Left cardiac atrium (tissue), 4 donors: ENCODE measurements around the gene DDX60. TPM values are rescaled to one million over a fixed set of nuclear protein-coding genes. Genes with fewer than 3 reads are reported as not detected.
A peak's percentile ranks its signal among the peaks of the same experiment; 100 is the strongest.
"Not testable (repeated sequence)": the region's sequence is repeated elsewhere in the genome, so short reads cannot be mapped to it uniquely, and the experiment has no call there.

Experiments used
- ATAC-seq, 2 donors: fragments of 200-7000 bp; cut with Tn5 transposase; one replicate each; pipeline ENCODE4 v1.9.1; 2020; ENCODE audit warnings: mild to moderate bottlenecking in 2 of 2, moderate library complexity in 2 of 2
- DNase-seq: peaks from one replicate; pipeline ENCODE4 v3.0.0-alpha.2; 2020
- intact Hi-C, 2 donors: fragments of 100-400 bp; cut with DNase I; formaldehyde crosslinking; loops; one replicate each; pipeline versions ENCODE4 v1.14.1 to v1.15.1; 2022 to 2023
- long read RNA-seq: library from polyadenylated mRNA; unstranded; transcript quantifications from one replicate; pipeline ENCODE4 v2.0.0, GENCODE V29; 2021
- total RNA-seq, 2 donors: library from RNA; stranded (reverse); fragmentation: NEBNext Ultra II Directional; extraction: Animal tissue kit (Norgen Biotek cat#: 25700); gene quantifications; one replicate each; pipeline ENCODE4 v1.2.1, GENCODE V29; 2021
- donor health status: DM: no; HTN: yes; CAD: no.
- donor health status: DM: no; HTN: yes; CAD: no; lungs with severe emphysema.
- donor health status: DM: yes; HTN: yes; CAD: no.
- donor health status: Dilated cardiomyopathy.

The DDX60 gene, protein sequence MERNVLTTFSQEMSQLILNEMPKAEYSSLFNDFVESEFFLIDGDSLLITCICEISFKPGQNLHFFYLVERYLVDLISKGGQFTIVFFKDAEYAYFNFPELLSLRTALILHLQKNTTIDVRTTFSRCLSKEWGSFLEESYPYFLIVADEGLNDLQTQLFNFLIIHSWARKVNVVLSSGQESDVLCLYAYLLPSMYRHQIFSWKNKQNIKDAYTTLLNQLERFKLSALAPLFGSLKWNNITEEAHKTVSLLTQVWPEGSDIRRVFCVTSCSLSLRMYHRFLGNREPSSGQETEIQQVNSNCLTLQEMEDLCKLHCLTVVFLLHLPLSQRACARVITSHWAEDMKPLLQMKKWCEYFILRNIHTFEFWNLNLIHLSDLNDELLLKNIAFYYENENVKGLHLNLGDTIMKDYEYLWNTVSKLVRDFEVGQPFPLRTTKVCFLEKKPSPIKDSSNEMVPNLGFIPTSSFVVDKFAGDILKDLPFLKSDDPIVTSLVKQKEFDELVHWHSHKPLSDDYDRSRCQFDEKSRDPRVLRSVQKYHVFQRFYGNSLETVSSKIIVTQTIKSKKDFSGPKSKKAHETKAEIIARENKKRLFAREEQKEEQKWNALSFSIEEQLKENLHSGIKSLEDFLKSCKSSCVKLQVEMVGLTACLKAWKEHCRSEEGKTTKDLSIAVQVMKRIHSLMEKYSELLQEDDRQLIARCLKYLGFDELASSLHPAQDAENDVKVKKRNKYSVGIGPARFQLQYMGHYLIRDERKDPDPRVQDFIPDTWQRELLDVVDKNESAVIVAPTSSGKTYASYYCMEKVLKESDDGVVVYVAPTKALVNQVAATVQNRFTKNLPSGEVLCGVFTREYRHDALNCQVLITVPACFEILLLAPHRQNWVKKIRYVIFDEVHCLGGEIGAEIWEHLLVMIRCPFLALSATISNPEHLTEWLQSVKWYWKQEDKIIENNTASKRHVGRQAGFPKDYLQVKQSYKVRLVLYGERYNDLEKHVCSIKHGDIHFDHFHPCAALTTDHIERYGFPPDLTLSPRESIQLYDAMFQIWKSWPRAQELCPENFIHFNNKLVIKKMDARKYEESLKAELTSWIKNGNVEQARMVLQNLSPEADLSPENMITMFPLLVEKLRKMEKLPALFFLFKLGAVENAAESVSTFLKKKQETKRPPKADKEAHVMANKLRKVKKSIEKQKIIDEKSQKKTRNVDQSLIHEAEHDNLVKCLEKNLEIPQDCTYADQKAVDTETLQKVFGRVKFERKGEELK (N-terminal part only)
- 10 to 100 TPM in 1 of 2 donors, 1 to 10 TPM in 1; 6.8 to 11.2 TPM for total RNA-seq
- long read RNA-seq, full-length matches to known transcripts = 1 of 7 reads
- long read RNA-seq, partial matches to known transcripts = 6 of 7 reads
- long read RNA-seq, other reads (novel, unspliced or antisense) = 0 of 7 reads

DNA sequence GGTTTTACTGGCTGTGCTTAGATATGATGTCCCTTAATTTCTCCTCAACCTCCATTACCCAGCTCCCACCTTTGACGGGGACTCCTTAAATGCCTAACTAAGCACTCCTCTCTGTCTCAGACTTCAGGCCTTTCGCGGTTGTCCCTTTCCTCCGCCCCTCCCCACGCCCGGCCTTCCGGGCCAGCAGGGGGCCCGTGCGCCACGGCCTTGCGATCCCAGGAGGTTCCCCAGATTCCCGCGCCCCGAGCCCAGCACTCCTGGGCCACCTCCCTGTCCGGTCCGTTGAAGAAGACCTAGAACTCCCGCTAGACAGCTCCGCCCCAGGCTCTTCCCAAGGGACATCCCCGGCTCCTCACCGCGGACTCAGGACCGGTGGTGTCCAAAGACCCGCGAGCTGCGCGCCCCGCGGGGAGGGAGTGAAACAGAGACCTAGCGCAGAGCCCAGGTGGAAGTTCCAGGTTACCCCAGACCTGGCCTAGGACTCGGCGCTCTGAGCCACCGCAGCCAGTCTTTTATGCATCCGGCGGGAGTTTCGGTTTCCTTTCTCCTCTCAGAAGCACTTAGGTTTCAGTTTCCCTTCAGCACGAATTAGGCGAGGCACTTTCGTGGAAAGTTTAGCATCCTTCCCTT is at the start of gene DDX60:
Gene DDX60, minus strand, starts transcription at position 487 of the 630 bp plus-strand sequence. CDS start 7,493 bp downstream, outside the sequence.
- intact Hi-C loops = loop anchor here in 1 of 2 donors (2.0 to 10.0 kb wide), 2 partner anchors 92 to 166 kb away; partner anchors contain the start of gene DDX60L
- DNase-seq (peak; percentile 81), ATAC-seq (peak; percentile 95 to 96)

DNA sequence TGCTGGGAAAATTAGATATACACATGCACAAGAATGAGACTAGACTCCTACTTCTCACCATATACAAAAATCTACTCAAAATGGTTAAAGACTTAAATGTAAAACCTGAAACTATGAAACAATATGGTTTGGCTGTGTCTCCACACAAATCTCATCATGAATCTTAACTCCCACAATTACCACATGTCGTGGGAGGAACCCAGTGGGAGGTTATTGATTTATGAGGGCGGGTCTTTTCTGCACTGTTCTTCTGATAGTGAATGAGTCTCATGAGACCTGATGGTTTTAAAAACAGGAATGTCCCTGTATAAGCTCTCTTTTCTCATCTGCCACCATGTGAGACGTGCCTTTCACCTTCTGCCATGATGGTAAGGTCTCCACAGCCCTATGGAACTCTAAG is 48.5 kb upstream of the DDX60 start:
- intact Hi-C loops = no loop called here
- no peak for ATAC-seq
- no peak for DNase-seq

DNA sequence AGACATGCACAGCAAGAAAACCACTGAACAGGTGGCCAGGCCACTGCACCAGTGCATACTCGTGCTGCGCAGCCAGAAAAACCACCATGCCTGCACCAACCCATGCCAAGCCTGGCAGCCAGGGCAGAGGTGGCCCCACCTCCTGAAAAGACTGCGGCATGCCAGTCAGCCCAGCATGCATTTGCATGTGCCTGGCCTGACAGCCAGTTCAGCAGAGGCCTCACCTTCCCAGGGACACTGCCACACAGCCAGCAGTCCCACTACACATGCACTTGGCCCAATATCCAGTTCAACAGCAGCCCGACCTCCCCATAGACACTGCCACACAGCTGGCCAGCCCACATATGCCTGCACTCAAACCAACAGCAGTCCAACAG is 43.5 kb upstream of the DDX60 start:
- intact Hi-C loops = no loop called here
- ATAC-seq (no peak), DNase-seq (no peak)

DNA sequence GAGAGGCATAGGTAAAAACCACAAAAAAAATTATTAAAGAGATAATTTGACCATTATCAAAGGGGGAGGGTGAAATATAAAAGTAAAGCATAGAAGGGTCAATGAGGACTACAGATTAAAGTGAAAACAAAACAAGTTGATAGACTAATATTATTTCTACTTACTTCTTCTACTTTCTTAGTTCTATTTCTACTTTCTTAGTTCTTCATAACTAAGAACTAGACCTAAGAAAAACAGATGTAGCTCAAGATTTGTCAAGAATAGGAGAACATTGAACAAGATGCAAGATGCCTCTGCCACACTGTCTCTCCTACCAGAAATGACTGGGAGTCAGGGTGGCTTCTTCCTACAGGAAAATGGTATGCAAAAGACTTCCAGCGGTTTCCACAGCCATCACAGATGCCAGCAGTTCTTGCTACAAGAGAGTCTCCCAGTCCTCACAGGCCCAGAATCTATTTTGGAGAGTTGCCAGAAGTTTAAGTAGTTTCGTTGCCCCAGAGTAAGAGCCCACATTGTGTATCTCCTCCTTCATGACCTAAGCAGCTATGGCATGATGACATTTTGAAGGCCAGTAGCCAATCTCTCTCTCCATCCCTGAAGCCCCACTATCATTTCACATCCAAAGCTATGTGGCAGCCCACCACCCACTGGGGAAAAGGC is 42.9 kb upstream of the DDX60 start:
- DNase-seq = no peak
- intact Hi-C loops = no loop called here
- no peak for ATAC-seq

DNA sequence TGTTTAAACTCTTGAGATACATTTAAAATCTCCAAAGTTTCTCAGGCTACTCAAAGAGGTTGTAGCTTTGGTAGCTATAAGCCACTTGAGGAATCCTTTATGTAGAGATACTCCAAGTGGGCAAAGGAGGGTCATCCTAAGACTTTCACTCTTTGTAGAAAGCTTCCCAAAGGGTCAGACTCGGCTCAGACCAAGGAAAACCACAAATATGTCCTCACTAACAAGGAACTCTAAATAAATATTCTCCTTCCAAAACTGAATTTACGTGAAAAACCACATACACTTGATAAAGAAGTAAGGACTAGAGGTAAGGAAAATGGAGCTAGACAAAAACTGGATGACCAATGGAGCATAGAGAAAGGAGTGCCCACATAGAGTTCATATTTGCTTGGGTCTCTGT is 41.7 kb upstream of the DDX60 start:
- ATAC-seq (no peak), DNase-seq (no peak)
- intact Hi-C loops = no loop called here

DNA sequence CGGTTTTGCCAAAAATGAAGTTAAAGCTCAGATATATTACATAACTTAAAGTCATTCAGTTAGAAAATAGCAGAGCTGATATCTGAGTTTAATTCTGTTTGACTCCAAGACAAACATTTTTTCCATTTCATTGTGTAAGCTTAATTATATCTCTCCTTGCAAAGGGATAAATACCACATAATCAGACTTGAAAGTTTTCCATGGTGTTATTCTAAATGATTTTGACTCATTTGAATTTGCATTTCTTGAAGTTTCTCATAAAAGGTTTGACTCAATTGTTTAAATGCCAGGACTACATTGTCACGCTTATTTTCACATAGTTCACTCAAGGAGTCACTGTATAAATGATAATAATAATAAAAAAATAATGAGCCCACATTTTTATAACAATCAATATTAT is 39.4 kb upstream of the DDX60 start:
- ATAC-seq = no peak
- intact Hi-C loops = no loop called here
- DNase-seq = no peak

DNA sequence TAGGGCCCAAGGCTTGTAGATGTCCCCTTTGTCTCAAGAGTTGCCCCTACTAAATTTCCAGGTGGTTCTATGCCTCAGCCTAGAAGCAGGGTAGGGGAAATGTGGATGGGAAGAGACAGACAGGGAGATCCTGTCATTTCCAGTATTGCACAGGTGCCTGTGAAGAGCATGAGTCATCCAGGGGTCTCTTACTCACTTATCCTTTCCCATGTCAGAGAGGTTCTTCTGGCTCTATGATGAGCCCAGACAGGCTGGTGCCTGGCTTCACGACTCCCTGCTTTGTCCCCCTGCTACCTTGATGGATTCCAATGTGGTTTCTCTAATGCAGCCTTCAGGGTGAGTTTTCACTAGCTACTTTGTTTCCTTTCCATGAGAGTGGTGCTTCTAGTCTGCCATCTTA is 35.2 kb upstream of the DDX60 start:
- intact Hi-C loops = no loop called here
- no peak for ATAC-seq

DNA sequence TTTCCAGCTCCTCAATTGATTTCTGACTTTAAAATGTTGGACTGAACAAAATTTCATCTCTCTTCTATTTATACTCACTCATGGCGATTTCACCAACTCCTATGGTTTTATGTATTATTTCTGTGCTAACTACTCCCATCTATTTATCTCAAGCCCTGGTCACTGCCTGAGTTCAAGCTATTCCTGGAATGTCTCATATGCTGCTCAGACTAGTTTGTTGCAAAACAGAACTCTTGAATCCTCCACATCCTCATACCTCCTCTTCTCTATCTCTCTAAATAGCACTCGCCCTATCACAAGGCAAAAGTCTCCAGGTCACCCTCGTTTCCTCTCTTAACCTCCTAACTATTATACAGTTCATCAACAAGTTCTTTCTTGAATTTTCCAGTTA is 19.0 kb upstream of the DDX60 start:
- DNase-seq (no peak), ATAC-seq (no peak)
- intact Hi-C loops = no loop called here

More for the DNA sequence above, 35.2 kb upstream of the DDX60 start:
- DNase-seq = no peak

DNA sequence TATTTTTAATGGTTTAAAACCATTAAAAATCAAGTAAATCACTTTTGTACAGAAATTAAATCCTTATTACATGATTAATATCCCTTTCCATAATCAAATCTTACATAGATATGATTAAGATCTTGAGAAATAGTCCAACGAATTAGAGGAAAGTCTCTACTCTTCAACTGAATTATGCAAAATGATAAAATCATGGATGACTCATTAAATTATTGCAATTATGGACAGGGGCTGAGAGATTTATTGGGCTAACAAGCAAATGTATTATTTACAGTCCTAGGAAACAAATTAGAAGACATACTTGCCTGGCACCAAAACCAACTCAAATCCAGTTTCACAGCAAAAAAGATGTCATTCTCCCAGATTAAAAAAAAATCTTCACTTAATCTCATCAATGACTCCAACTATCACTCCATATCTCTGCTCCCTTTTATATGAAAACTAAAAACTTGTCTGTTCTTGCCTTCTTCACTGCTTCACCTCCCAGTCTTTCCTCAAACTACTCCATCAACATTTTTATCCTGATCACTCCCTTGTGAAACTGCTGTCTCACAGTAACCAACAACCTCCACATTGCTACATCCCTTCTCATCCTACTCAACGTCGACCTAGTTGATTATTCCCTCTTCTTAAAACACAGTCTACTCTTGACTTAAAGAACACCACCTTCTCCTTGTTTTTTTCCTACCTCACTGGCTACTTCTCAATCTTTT is 18.4 kb upstream of the DDX60 start:
- DNase-seq = no peak
- intact Hi-C loops = no loop called here
- no peak for ATAC-seq

DNA sequence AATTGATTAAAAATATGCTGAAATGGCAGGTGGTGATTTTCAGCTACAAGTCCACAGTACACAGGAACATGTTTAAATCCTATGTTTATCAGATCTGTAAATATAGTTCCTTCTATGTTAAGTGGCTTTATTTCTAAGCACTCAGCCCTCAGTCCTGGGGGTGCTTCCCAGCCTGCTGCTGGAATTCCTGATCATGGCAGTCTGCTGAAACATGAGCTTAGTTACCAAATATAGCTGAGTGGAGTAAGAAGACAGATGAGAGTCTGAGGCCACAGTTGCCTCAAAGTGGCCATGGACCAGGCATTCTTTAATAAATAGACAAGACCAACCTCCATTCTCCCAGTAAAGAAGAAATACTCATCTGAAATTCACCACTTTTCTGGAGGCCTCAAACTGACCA is 17.1 kb upstream of the DDX60 start:
- ATAC-seq (peak; percentile 71 to 88), DNase-seq (no peak)
- intact Hi-C loops = no loop called here

DNA sequence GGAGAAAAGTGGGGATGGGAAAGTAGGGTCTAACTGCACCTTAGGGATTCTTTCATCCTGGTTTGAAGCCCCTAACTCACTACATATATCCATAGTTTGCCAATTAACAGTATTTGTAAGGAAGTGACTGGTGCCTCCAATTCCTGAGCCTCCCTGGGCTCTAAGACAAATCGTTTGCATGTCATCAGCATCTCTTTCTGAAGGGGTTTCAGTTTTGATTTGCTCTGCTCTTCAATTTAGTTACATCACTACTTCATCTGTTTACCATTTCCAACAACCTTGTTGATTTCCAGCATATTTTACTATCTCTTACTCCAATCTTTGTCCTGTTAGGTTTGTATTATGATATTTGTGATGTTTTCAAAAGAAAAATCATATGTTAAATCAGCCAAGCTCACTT is 15.5 kb upstream of the DDX60 start:
- ATAC-seq = no peak
- intact Hi-C loops = no loop called here
- no peak for DNase-seq

DNA sequence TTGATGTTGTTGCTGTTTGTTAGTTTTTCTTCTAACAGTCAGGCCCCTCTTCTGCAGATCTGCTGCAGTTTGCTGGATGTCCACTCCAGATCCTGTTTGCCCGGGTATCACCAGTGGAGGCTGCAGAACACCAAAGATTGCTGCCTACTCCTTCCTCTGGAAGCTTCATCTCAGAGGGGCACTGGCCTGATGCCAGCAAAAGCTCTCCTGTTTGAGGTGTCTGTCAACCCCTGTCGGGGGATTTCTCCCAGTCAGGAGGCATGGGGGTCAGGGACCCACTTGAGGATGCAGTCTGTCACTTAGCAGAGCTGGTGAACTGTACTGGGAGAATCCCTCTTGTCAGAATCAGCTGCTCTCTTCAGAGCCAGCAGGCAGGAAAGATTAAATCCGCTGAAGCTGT is 12.0 kb upstream of the DDX60 start:
- DNase-seq, ATAC-seq, intact Hi-C loops: not testable (repeated sequence)

DNA sequence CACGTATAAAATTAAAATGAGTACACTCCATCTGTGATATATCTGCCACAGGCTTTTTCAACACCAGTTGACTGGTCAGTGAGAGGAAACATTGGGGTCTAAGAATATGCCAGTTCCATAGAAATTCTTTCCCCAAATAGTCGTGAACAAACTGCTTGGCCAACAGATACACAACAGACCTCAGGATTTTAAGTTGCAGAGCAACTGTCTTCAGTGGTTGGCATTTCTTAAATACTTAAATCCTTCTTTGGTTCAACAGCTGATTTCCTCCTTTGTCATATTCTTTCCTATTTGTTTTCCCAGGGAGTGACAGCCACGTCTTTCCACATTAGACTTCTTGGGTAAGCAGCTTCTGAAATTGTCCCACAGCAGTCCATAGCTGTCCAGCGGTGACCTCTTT is 7.0 kb upstream of the DDX60 start:
- ATAC-seq = no peak
- intact Hi-C loops = no loop called here

DNA sequence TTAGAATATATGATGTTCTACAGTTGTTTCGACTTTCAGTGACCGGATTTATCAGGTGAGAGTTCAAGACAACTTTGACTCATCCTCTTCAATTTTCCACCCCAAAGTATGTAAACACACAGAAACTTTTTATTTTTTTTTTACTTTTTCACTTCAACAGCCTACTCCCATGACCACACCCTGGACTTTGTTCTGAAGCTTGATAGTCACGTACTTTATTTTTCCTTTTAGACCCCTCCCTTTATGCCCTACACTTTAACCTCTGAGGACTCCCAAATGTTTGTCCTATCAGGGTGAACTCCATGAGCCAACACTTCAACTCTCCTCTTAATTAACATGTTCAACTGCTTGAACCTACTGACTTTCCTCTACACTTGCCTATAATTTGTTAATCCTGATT is 2.5 kb upstream of the DDX60 start:
- intact Hi-C loops = no loop called here
- no peak for ATAC-seq
- DNase-seq = no peak

More for the DNA sequence above, 7.0 kb upstream of the DDX60 start:
- no peak for DNase-seq

DNA sequence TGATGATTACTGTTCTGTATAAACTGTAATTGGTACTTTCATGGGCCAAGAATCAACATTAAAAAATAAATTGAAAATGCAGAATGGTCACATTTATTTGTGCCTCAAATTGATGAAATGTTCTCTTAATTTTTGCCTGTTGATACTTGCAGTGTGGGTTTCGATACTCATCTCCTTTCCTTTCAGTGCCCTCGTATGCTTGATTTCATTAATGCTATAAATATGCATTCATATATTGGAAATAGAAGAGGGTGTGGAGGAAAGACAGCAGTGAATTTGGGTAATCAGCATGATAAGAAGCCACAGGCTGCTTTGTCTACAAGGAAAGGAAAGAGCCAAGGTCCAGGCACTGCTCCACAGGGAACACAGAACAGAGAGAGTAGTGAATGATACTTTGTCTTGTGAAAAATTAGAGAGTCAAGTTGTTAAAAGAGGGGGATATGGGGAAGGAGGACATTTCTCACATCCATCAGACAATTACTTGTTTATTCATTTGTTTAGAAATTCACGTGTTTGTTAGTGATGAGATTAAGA is 1.0 kb upstream of the DDX60 start:
- intact Hi-C loops = loop anchor here in 1 of 2 donors (2.0 to 10.0 kb wide), 2 partner anchors 91 to 165 kb away; partner anchors contain the start of gene DDX60L
- ATAC-seq (no peak), DNase-seq (no peak)

DNA sequence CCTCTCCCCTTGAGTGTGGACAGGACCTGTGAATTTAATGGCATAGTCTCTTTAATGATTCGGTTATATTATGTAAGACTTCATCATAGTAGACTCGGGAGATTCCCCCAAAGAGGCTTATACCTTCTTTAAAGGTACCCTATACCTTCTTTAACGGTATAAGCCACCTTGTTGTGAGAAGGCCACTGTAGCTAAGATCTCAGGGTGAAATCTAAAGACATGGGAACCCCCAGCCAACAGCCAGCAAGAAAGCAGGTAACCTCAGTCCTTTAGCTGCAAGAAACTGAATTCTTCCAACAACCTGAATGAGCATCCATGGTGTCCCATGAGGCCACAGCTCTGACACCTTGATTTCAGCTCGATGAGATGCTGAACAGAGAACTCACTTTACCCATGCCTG is 931 bp downstream of the DDX60 start:
- no peak for DNase-seq
- ATAC-seq = no peak
- intact Hi-C loops = loop anchor here in 1 of 2 donors (2.0 to 10.0 kb wide), 2 partner anchors 93 to 167 kb away; partner anchors contain the start of gene DDX60L

DNA sequence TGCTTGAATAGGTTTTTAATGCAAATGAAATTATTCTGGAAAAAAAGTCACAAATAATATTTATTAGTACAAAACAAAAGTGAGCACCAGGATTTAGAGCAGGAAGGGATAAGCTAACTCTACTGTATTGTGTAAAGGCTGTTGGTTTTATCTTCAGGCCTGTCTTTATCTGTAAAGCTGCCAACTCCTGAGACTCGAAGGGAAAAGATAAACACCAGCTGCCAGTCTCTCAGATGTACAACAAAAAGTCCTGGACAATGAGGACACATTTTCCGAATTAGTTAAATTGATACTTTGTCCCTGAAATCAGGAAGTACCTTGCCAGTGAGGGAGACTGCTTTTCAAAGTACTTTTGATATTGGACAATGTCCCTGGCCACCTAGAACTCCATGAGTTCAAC is 8.8 kb downstream of the DDX60 start:
- ATAC-seq (peak; percentile 65 to 67), DNase-seq (no peak)
- intact Hi-C loops = loop anchor here in 1 of 2 donors (10.0 kb wide), 1 partner anchor 175 kb away; the partner anchor contains the start of gene DDX60L
